WTC11 (cell line): ENCODE data around the gene SMIM22.

Experiments
- ATF1 ChIP-seq: sonication (generic); formaldehyde crosslinking; IDR thresholded peaks from 2 replicates; pipeline ENCODE4 v1.8.1; 2023; ENCODE audit warnings: mild to moderate bottlenecking, moderate library complexity, missing genetic modification reagents
- ATF2 ChIP-seq: sonication (generic); formaldehyde crosslinking; IDR thresholded peaks from 2 replicates; pipeline ENCODE4 v1.8.1; 2022; ENCODE audit warnings: low read depth, missing genetic modification reagents, borderline replicate concordance
- ATF3 ChIP-seq: sonication (generic); formaldehyde crosslinking; conservative IDR thresholded peaks from 2 replicates; pipeline ENCODE4 v1.8.1; 2022; ENCODE audit warnings: mild to moderate bottlenecking, missing genetic modification reagents
- CTCF ChIP-seq: fragments of 200-600 bp; IDR thresholded peaks from 2 replicates; pipeline ENCODE4 v1.8.0; 2022; ENCODE audit warnings: antibody characterized with exemption
- E2F5 ChIP-seq: sonication (generic); formaldehyde crosslinking; IDR thresholded peaks from 2 replicates; pipeline ENCODE4 v1.8.1; 2022; ENCODE audit warnings: mild to moderate bottlenecking, moderate library complexity, missing genetic modification reagents
- ESRRA ChIP-seq: sonication (generic); formaldehyde crosslinking; IDR thresholded peaks from 2 replicates; pipeline ENCODE4 v1.8.1; 2022; ENCODE audit warnings: mild to moderate bottlenecking, missing genetic modification reagents, borderline replicate concordance
- ETV6 ChIP-seq: sonication (generic); formaldehyde crosslinking; IDR thresholded peaks from 2 replicates; pipeline ENCODE4 v1.8.1; 2022; ENCODE audit warnings: mild to moderate bottlenecking, missing genetic modification reagents
- MLX ChIP-seq: sonication (generic); formaldehyde crosslinking; IDR thresholded peaks from 2 replicates; pipeline ENCODE4 v1.8.1; 2023; ENCODE audit warnings: mild to moderate bottlenecking, missing genetic modification reagents, moderate library complexity

- TF ChIP-seq ETV6 (CRISPR knock-in tag) (no peak), CTCF (no peak), ATF3 (CRISPR knock-in tag) (no peak), ATF2 (CRISPR knock-in tag) (no peak), E2F5 (CRISPR knock-in tag) (no peak), MLX (no peak), ESRRA (CRISPR knock-in tag) (no peak), ATF1 (CRISPR knock-in tag) (no peak)
Observed at GRCh38 chr16:4766875-4767628, 28.1 kb upstream of the SMIM22 start, which contains the start of gene ZNF500.
